ENCODE data around the gene ABCC5. TPM values are rescaled to one million over a fixed set of nuclear protein-coding genes. Genes with fewer than 3 reads are reported as not detected.
"Not testable (repeated sequence)": the region's sequence is repeated elsewhere in the genome, so short reads cannot be mapped to it uniquely, and the experiment has no call there.

ABCC5 gene
- total RNA-seq, 2 experiments from 2014 or later: 13.3 to 15.6 TPM

GRCh38 chr3:184011937-184012889 lies 5.5 kb downstream of the ABCC5 start:
- ChIA-PET POLR2A (no interaction called here), CTCF (interaction anchor here (1.4 kb wide), 1 partner anchor 117 kb away, joined by 3 read pairs; no protein-coding TSS in a partner anchor)
- Mint-ChIP-seq H3K4me1 (ENCODE audit: low read depth) (peaks cover 15% of the 10 kb centered on the region), H3K36me3 (peaks cover 9% of the 10 kb centered on the region), H3K4me3 (no peak overlapping the region), H3K27ac (no peak overlapping the region), H3K27me3 (no peaks in the 10 kb centered on the region), H3K9me3 (no peaks in the 10 kb centered on the region)
- no peak for DNase-seq
- intact Hi-C loops (cut with micrococcal nuclease): no loop called here

GRCh38 chr3:184011230-184011876 lies 6.3 kb downstream of the ABCC5 start:
- H3K9me3 Mint-ChIP-seq: no peaks in the 10 kb centered on the region
- intact Hi-C loops (cut with micrococcal nuclease): no loop called here
- ChIA-PET POLR2A (no interaction called here), CTCF (interaction anchor here (1.4 kb wide), 1 partner anchor 116 kb away, joined by 3 read pairs; no protein-coding TSS in a partner anchor)
- H3K4me3 Mint-ChIP-seq: no peak overlapping the region
- no peak overlapping the region for H3K27ac Mint-ChIP-seq
- peaks cover 9% of the 10 kb centered on the region for H3K4me1 Mint-ChIP-seq (ENCODE audit: low read depth)
- H3K27me3 Mint-ChIP-seq: no peaks in the 10 kb centered on the region
- no peak for DNase-seq
- peaks cover 9% of the 10 kb centered on the region for H3K36me3 Mint-ChIP-seq

- H3K4me1 Mint-ChIP-seq (ENCODE audit: low read depth): peaks cover 7% of the 10 kb centered on the region
- no peak for DNase-seq
- intact Hi-C loops (cut with micrococcal nuclease): no loop called here
- no peaks in the 10 kb centered on the region for H3K27me3 Mint-ChIP-seq
- H3K36me3 Mint-ChIP-seq: peaks cover 3% of the 10 kb centered on the region
- H3K27ac Mint-ChIP-seq: no peak overlapping the region
- H3K4me3 Mint-ChIP-seq: no peak overlapping the region
- H3K9me3 Mint-ChIP-seq: no peaks in the 10 kb centered on the region
- ChIA-PET CTCF (interaction anchor here (1.2 kb wide), 1 partner anchor 10 kb away, joined by 7 read pairs; the partner anchor contains the start of gene ABCC5), POLR2A (no interaction called here)
Measured at GRCh38 chr3:184008161-184008560, 9.5 kb downstream of the ABCC5 start.

GRCh38 chr3:184007143-184007813 lies 10.4 kb downstream of the ABCC5 start:
- H3K27me3 Mint-ChIP-seq; H3K4me3 Mint-ChIP-seq; DNase-seq; H3K9me3 Mint-ChIP-seq; POLR2A ChIA-PET; H3K27ac Mint-ChIP-seq; H3K4me1 Mint-ChIP-seq (ENCODE audit: low read depth); intact Hi-C loops (cut with micrococcal nuclease); H3K36me3 Mint-ChIP-seq: not testable (repeated sequence)
- CTCF ChIA-PET: interaction anchor here (0.6 to 1.7 kb wide), 3 partner anchors 10 to 526 kb away, joined by 3 to 7 read pairs (median 5); partner anchors contain the start of gene ABCC5

GRCh38 chr3:184005941-184006507 lies 11.7 kb downstream of the ABCC5 start:
- no peak for DNase-seq
- intact Hi-C loops (cut with micrococcal nuclease): no loop called here
- POLR2A ChIA-PET: no interaction called here

GRCh38 chr3:184004476-184004875 lies 13.2 kb downstream of the ABCC5 start:
- peaks cover 7% of the 10 kb centered on the region for H3K4me1 Mint-ChIP-seq (ENCODE audit: low read depth)
- ChIA-PET POLR2A (no interaction called here), CTCF (no interaction called here)
- H3K27me3 Mint-ChIP-seq: no peaks in the 10 kb centered on the region
- no peak for DNase-seq
- H3K36me3 Mint-ChIP-seq: peaks cover 3% of the 10 kb centered on the region
- no peaks in the 10 kb centered on the region for H3K9me3 Mint-ChIP-seq
- H3K27ac Mint-ChIP-seq: no peak overlapping the region
- intact Hi-C loops (cut with micrococcal nuclease): no loop called here
- no peak overlapping the region for H3K4me3 Mint-ChIP-seq

More at GRCh38 chr3:184005941-184006507, 11.7 kb downstream of the ABCC5 start:
- Mint-ChIP-seq H3K27me3 (no peaks in the 10 kb centered on the region), H3K4me3 (no peak overlapping the region), H3K36me3 (peaks cover 3% of the 10 kb centered on the region), H3K27ac (peak overlapping the region; percentile 21), H3K4me1 (ENCODE audit: low read depth) (peaks cover 7% of the 10 kb centered on the region), H3K9me3 (no peaks in the 10 kb centered on the region)
- CTCF ChIA-PET: interaction anchor here (0.6 to 1.7 kb wide), 2 partner anchors 12 to 30 kb away, joined by 3 to 5 read pairs; partner anchors contain the start of gene ABCC5

GRCh38 chr3:184003187-184003967 lies 14.3 kb downstream of the ABCC5 start:
- no peak for DNase-seq
- H3K4me1 Mint-ChIP-seq (ENCODE audit: low read depth): peaks cover 7% of the 10 kb centered on the region
- CTCF ChIA-PET: no interaction called here
- no peaks in the 10 kb centered on the region for H3K9me3 Mint-ChIP-seq
- intact Hi-C loops (cut with micrococcal nuclease): no loop called here
- no peaks in the 10 kb centered on the region for H3K27me3 Mint-ChIP-seq
- peaks cover 3% of the 10 kb centered on the region for H3K36me3 Mint-ChIP-seq
- POLR2A ChIA-PET: no interaction called here
- H3K27ac Mint-ChIP-seq: no peak overlapping the region
- no peak overlapping the region for H3K4me3 Mint-ChIP-seq

- DNase-seq: no peak
- Mint-ChIP-seq H3K4me3 (no peak overlapping the region), H3K27ac (no peak overlapping the region), H3K36me3 (peaks cover 3% of the 10 kb centered on the region), H3K9me3 (no peaks in the 10 kb centered on the region), H3K4me1 (ENCODE audit: low read depth) (peaks cover 7% of the 10 kb centered on the region), H3K27me3 (no peaks in the 10 kb centered on the region)
- intact Hi-C loops (cut with micrococcal nuclease): no loop called here
- ChIA-PET POLR2A (no interaction called here), CTCF (no interaction called here)
Measured at GRCh38 chr3:184002469-184002868, 15.2 kb downstream of the ABCC5 start.

- POLR2A ChIA-PET: no interaction called here
- Mint-ChIP-seq H3K4me1 (ENCODE audit: low read depth) (peaks cover 7% of the 10 kb centered on the region), H3K27me3 (no peaks in the 10 kb centered on the region), H3K4me3 (no peak overlapping the region), H3K9me3 (no peaks in the 10 kb centered on the region), H3K27ac (no peak overlapping the region), H3K36me3 (peaks cover 3% of the 10 kb centered on the region)
- CTCF ChIA-PET: no interaction called here
- intact Hi-C loops (cut with micrococcal nuclease): no loop called here
- DNase-seq: no peak
Measured at GRCh38 chr3:184001761-184002160, 15.9 kb downstream of the ABCC5 start.

- peaks cover 16% of the 10 kb centered on the region for H3K36me3 Mint-ChIP-seq
- ChIA-PET POLR2A (no interaction called here), CTCF (interaction anchor here (0.9 kb wide), 1 partner anchor 25 kb away, joined by 3 read pairs; no protein-coding TSS in a partner anchor)
- H3K27me3 Mint-ChIP-seq: no peaks in the 10 kb centered on the region
- no peak overlapping the region for H3K27ac Mint-ChIP-seq
- intact Hi-C loops (cut with micrococcal nuclease): no loop called here
- H3K9me3 Mint-ChIP-seq: no peaks in the 10 kb centered on the region
- no peak overlapping the region for H3K4me3 Mint-ChIP-seq
- DNase-seq: no peak
- no peaks in the 10 kb centered on the region for H3K4me1 Mint-ChIP-seq (ENCODE audit: low read depth)
Measured at GRCh38 chr3:183991403-183991802, 26.3 kb downstream of the ABCC5 start.

- H3K9me3 Mint-ChIP-seq: no peaks in the 10 kb centered on the region
- H3K36me3 Mint-ChIP-seq: peaks cover 21% of the 10 kb centered on the region
- no peak overlapping the region for H3K27ac Mint-ChIP-seq
- H3K27me3 Mint-ChIP-seq: no peaks in the 10 kb centered on the region
- no peak for DNase-seq
- H3K4me3 Mint-ChIP-seq: no peak overlapping the region
- intact Hi-C loops (cut with micrococcal nuclease): no loop called here
- POLR2A ChIA-PET: no interaction called here
- CTCF ChIA-PET: no interaction called here
- no peaks in the 10 kb centered on the region for H3K4me1 Mint-ChIP-seq (ENCODE audit: low read depth)
Measured at GRCh38 chr3:183988216-183988790, 29.4 kb downstream of the ABCC5 start.
